HepG2 (cell line): ENCODE measurements around the gene PHACTR1. TPM values are rescaled to one million over a fixed set of nuclear protein-coding genes. Genes with fewer than 3 reads are reported as not detected.
A peak's percentile ranks its signal among the peaks of the same experiment; 100 is the strongest.

Source experiments
- HNRNPUL1 ChIP-seq: fragments of 200-400 bp; formaldehyde crosslinking; IDR thresholded peaks from 2 replicates; pipeline ENCODE4 v1.6.1; 2017; ENCODE audit warnings: low read depth, mild to moderate bottlenecking, low read length, moderate library complexity
- KDM5B ChIP-seq: sonication (generic); formaldehyde crosslinking; IDR thresholded peaks from 2 replicates; pipeline ENCODE4 v1.4.0; 2020; ENCODE audit warnings: missing genetic modification reagents, mild to moderate bottlenecking, borderline replicate concordance
- MAF1 ChIP-seq: sonication (generic); formaldehyde crosslinking; IDR thresholded peaks from 2 replicates; pipeline ENCODE4 v1.5.0; 2020; ENCODE audit warnings: missing genetic modification reagents, borderline replicate concordance
- MTA3 ChIP-seq: sonication (generic); formaldehyde crosslinking; IDR thresholded peaks from 2 replicates; pipeline ENCODE4 v1.4.0; 2020; ENCODE audit warnings: missing genetic modification reagents
- NFE2L1 ChIP-seq: sonication (generic); formaldehyde crosslinking; IDR thresholded peaks from 2 replicates; pipeline ENCODE4 v1.4.0; 2020; ENCODE audit warnings: missing genetic modification reagents, mild to moderate bottlenecking, borderline replicate concordance
- NFYB ChIP-seq: sonication (generic); formaldehyde crosslinking; IDR thresholded peaks from 2 replicates; pipeline ENCODE4 v1.4.0; 2020; ENCODE audit warnings: missing genetic modification reagents
- PRPF4 ChIP-seq: fragments of 200-400 bp; formaldehyde crosslinking; IDR thresholded peaks from 2 replicates; pipeline ENCODE4 v1.6.1; 2016; ENCODE audit warnings: low read length, low read depth; ENCODE audit not compliant: poor library complexity, severe bottlenecking
- STAT5B ChIP-seq: sonication (generic); formaldehyde crosslinking; IDR thresholded peaks from 2 replicates; pipeline ENCODE4 v1.4.0; 2020; ENCODE audit warnings: missing genetic modification reagents
- ZNF775 ChIP-seq: sonication (generic); formaldehyde crosslinking; IDR thresholded peaks from 2 replicates; pipeline ENCODE4 v1.4.0; 2020; ENCODE audit warnings: missing genetic modification reagents, mild to moderate bottlenecking, moderate library complexity, borderline replicate concordance
- polyA plus RNA-seq, 8 experiments: library from polyadenylated mRNA; depleted of rRNA in 3 of 8; stranded (reverse) in 7 of 8; unstranded in 1 of 8; fragments of >200 nt; fragmentation: Illumina TruSeq in 4 of 8; extraction: Trizol in 4 of 8; gene quantifications; 2 replicates each; pipeline versions ENCODE4 v1.2.1 to v1.2.3, GENCODE V29; 2011 to 2016; ENCODE audit warnings: low read depth in 4 of 8, missing spikeins in 1 of 8, mixed read lengths in 1 of 8; ENCODE audit not compliant: insufficient read depth in 1 of 8
- total RNA-seq, 5 experiments: library from RNA; depleted of rRNA; stranded (reverse); fragments of >200 nt; fragmentation: Illumina TruSeq; extraction: Trizol; gene quantifications; 2 replicates each; pipeline ENCODE4 v1.2.3, GENCODE V29; 2016; ENCODE audit warnings: low read depth in 1 of 5
- TF ChIP-seq, protein P1 (sequence below): sonication (generic); formaldehyde crosslinking; IDR thresholded peaks from 2 replicates; pipeline ENCODE4 v1.5.0; 2020; ENCODE audit warnings: missing genetic modification reagents
- TF ChIP-seq, protein P2 (sequence below): sonication (generic); formaldehyde crosslinking; IDR thresholded peaks from 2 replicates; pipeline ENCODE4 v1.4.0; 2020; ENCODE audit warnings: mild to moderate bottlenecking, missing genetic modification reagents, borderline replicate concordance
- TF ChIP-seq, protein P3 (sequence below): sonication (generic); formaldehyde crosslinking; conservative IDR thresholded peaks from 2 replicates; pipeline ENCODE4 v1.4.0; 2020; ENCODE audit warnings: missing genetic modification reagents
- TF ChIP-seq, protein P4 (sequence below): sonication (generic); formaldehyde crosslinking; IDR thresholded peaks from 2 replicates; pipeline ENCODE4 v1.4.0; 2020; ENCODE audit warnings: missing genetic modification reagents
- TF ChIP-seq, protein P5 (sequence below): sonication (generic); formaldehyde crosslinking; IDR thresholded peaks from 2 replicates; pipeline ENCODE4 v1.9.0; 2021; ENCODE audit warnings: missing genetic modification reagents, borderline replicate concordance
- TF ChIP-seq, protein P6 (sequence below): sonication (generic); formaldehyde crosslinking; conservative IDR thresholded peaks from 2 replicates; pipeline ENCODE4 v1.4.0; 2020; ENCODE audit warnings: missing genetic modification reagents

PHACTR1 gene
- total and polyA plus RNA-seq, 2 of the 13 experiments (the other 11 are each of a cell fraction or from before 2014, with no cell fraction given), result 0.09 TPM; not detected in 1

DNA sequence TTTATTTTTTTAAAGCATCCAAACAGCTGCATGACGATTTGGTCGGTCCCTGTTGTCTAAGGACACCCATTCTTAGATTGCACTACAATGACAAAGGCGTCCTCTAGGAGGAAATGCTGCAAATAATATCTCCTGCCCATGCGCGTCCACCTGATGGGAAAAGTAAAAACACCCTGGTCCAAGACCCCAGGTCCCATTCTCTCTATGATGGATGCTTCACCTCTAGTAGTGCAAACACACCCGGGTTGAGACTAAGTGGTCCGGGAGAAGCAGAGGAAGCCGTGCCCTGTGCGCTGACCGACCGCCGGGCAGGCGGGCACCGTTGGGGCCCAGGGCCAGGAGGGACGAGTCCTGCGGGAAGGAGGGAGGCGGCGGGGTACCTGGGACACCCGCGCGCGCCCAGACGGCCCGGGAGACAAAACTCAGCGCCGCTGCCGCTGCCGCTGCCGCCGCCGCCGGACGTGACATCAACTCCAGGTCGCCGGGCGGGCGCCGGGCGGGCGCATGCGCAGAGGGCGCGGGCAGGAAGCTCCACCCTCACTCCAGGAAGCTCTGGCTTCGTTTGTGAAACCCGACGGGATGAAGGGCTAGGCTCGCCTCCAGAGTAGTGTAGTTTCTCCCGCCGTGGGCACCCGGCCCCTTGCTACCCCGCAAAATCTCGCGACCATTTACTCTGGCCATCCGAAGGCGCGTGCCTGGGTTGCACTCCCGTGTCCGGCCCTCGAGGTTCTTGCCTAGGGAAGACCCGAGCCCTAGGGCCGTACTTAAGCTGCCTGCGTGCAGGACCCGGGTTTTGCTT is 611.7 kb downstream of the PHACTR1 start, which contains the start of gene TBC1D7 (continued):
- TF ChIP-seq, protein P1, sequence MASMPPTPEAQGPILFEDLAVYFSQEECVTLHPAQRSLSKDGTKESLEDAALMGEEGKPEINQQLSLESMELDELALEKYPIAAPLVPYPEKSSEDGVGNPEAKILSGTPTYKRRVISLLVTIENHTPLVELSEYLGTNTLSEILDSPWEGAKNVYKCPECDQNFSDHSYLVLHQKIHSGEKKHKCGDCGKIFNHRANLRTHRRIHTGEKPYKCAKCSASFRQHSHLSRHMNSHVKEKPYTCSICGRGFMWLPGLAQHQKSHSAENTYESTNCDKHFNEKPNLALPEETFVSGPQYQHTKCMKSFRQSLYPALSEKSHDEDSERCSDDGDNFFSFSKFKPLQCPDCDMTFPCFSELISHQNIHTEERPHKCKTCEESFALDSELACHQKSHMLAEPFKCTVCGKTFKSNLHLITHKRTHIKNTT (CRISPR knock-in tag), result no peak
- no peak for TF ChIP-seq PRPF4
- TF ChIP-seq, protein P2, sequence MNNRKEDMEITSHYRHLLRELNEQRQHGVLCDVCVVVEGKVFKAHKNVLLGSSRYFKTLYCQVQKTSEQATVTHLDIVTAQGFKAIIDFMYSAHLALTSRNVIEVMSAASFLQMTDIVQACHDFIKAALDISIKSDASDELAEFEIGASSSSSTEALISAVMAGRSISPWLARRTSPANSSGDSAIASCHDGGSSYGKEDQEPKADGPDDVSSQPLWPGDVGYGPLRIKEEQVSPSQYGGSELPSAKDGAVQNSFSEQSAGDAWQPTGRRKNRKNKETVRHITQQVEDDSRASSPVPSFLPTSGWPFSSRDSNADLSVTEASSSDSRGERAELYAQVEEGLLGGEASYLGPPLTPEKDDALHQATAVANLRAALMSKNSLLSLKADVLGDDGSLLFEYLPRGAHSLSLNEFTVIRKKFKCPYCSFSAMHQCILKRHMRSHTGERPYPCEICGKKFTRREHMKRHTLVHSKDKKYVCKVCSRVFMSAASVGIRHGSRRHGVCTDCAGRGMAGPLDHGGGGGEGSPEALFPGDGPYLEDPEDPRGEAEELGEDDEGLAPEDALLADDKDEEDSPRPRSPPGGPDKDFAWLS (CRISPR knock-in tag), result no peak
- TF ChIP-seq, protein P3, sequence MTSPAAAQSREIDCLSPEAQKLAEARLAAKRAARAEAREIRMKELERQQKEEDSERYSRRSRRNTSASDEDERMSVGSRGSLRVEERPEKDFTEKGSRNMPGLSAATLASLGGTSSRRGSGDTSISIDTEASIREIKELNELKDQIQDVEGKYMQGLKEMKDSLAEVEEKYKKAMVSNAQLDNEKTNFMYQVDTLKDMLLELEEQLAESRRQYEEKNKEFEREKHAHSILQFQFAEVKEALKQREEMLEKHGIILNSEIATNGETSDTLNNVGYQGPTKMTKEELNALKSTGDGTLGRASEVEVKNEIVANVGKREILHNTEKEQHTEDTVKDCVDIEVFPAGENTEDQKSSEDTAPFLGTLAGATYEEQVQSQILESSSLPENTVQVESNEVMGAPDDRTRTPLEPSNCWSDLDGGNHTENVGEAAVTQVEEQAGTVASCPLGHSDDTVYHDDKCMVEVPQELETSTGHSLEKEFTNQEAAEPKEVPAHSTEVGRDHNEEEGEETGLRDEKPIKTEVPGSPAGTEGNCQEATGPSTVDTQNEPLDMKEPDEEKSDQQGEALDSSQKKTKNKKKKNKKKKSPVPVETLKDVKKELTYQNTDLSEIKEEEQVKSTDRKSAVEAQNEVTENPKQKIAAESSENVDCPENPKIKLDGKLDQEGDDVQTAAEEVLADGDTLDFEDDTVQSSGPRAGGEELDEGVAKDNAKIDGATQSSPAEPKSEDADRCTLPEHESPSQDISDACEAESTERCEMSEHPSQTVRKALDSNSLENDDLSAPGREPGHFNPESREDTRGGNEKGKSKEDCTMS (CRISPR knock-in tag), result no peak
- no peak for TF ChIP-seq HNRNPUL1
- TF ChIP-seq KDM5B (CRISPR knock-in tag), result peak; percentile 84
- 0 out of 2 replicates have a peak, but pooled peaks have one; percentile 32 for TF ChIP-seq STAT5B (CRISPR knock-in tag)
- no peak for TF ChIP-seq MTA3 (CRISPR knock-in tag)
- no peak; the same call in 1 of the 2 replicates for TF ChIP-seq NFYB (CRISPR knock-in tag)
- TF ChIP-seq, protein P4, sequence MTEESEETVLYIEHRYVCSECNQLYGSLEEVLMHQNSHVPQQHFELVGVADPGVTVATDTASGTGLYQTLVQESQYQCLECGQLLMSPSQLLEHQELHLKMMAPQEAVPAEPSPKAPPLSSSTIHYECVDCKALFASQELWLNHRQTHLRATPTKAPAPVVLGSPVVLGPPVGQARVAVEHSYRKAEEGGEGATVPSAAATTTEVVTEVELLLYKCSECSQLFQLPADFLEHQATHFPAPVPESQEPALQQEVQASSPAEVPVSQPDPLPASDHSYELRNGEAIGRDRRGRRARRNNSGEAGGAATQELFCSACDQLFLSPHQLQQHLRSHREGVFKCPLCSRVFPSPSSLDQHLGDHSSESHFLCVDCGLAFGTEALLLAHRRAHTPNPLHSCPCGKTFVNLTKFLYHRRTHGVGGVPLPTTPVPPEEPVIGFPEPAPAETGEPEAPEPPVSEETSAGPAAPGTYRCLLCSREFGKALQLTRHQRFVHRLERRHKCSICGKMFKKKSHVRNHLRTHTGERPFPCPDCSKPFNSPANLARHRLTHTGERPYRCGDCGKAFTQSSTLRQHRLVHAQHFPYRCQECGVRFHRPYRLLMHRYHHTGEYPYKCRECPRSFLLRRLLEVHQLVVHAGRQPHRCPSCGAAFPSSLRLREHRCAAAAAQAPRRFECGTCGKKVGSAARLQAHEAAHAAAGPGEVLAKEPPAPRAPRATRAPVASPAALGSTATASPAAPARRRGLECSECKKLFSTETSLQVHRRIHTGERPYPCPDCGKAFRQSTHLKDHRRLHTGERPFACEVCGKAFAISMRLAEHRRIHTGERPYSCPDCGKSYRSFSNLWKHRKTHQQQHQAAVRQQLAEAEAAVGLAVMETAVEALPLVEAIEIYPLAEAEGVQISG, result peak; percentile 91
- TF ChIP-seq, protein P5, sequence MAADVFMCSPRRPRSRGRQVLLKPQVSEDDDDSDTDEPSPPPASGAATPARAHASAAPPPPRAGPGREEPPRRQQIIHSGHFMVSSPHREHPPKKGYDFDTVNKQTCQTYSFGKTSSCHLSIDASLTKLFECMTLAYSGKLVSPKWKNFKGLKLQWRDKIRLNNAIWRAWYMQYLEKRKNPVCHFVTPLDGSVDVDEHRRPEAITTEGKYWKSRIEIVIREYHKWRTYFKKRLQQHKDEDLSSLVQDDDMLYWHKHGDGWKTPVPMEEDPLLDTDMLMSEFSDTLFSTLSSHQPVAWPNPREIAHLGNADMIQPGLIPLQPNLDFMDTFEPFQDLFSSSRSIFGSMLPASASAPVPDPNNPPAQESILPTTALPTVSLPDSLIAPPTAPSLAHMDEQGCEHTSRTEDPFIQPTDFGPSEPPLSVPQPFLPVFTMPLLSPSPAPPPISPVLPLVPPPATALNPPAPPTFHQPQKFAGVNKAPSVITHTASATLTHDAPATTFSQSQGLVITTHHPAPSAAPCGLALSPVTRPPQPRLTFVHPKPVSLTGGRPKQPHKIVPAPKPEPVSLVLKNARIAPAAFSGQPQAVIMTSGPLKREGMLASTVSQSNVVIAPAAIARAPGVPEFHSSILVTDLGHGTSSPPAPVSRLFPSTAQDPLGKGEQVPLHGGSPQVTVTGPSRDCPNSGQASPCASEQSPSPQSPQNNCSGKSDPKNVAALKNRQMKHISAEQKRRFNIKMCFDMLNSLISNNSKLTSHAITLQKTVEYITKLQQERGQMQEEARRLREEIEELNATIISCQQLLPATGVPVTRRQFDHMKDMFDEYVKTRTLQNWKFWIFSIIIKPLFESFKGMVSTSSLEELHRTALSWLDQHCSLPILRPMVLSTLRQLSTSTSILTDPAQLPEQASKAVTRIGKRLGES (CRISPR knock-in tag), result no peak
- TF ChIP-seq, protein P6, sequence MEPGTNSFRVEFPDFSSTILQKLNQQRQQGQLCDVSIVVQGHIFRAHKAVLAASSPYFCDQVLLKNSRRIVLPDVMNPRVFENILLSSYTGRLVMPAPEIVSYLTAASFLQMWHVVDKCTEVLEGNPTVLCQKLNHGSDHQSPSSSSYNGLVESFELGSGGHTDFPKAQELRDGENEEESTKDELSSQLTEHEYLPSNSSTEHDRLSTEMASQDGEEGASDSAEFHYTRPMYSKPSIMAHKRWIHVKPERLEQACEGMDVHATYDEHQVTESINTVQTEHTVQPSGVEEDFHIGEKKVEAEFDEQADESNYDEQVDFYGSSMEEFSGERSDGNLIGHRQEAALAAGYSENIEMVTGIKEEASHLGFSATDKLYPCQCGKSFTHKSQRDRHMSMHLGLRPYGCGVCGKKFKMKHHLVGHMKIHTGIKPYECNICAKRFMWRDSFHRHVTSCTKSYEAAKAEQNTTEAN (CRISPR knock-in tag), result no peak; the same call in 1 of the 2 replicates
- TF ChIP-seq NFE2L1 (CRISPR knock-in tag), result peak; percentile 83; the same call in 1 of the 2 replicates
- TF ChIP-seq MAF1 (CRISPR knock-in tag), result no peak
- TF ChIP-seq ZNF775 (CRISPR knock-in tag), result no peak
